SH-SY5Y (cell line): ENCODE results near the gene ASRGL1.

Experiments
- GATA2 ChIP-seq: IDR thresholded peaks from 2 replicates; pipeline ENCODE4 v1.6.1; 2011; ENCODE audit warnings: mild to moderate bottlenecking, low read depth, low read length
- GATA3 ChIP-seq: IDR thresholded peaks from 2 replicates; pipeline ENCODE4 v1.6.1; 2011; ENCODE audit warnings: low read depth, mild to moderate bottlenecking, low read length, moderate library complexity

ASRGL1 gene

DNA sequence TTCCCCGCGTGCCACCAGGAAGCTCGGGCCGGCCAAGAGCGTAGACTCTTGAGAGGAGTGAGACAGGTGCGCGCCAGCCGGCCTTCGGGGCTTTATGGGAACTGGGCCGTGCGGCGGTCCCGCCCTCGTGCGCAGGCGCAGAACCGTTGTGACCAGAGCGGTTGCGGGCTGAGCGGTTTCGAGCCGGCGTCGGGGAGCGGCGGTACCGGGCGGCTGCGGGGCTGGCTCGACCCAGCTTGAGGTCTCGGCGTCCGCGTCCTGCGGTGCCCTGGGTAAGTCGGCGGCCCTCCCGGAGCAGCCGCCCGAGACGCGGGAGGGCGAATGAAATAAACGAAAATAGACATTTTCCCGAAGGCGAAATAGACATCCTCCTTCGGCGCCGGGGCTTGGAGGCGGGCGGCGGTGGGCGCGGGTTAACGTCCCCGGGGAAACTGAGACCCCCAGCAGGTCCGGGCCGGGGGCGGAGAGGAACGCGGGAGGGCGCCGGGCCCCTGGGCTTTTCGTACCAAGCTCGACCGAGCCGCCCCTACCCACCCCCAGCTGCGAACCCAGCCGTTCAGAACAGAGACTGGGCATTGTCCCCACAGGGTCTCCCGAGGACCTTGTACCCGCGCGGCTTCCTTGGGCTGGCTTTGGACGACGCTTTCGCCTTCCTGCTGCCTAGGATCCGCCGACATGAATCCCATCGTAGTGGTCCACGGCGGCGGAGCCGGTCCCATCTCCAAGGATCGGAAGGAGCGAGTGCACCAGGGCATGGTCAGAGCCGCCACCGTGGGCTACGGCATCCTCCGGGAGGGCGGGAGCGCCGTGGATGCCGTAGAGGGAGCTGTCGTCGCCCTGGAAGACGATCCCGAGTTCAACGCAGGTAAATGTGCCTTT is at the start of gene ASRGL1:
Gene ASRGL1, plus strand, starts transcription at position 146 of the 879 bp plus-strand sequence. Its CDS starts 530 bp downstream, at position 676.
- TF ChIP-seq GATA2 = no peak
- TF ChIP-seq GATA3 = no peak

GRCh38 chr11:62295504-62295903 is 41.7 kb upstream of the ASRGL1 start:
- TF ChIP-seq GATA2 = no peak
- TF ChIP-seq GATA3 = no peak

DNA sequence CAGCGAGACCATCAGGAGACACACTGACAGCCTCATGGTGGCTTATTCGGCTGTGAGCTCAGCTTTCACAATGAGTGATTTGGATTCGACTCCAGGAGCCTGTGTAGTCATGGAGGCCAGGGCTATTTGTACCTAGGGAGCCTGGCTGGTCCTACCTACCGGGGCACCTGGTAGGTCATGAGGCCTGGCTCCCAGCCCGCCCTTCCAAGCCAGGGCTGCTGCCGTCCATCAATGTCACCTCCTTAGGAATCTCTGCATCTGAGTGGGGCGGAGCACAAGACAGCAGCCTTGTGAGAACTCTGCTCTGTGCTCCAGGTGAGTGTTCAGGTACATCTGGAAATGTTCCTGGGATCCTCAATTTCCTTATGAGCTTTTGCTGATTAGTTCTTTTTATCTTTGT is 38.3 kb upstream of the ASRGL1 start, which contains the start of gene SCGB1D4:
Gene SCGB1D4, minus strand, starts transcription at position 101 of the 400 bp plus-strand sequence. Its CDS starts 65 bp downstream, at position 36.
- TF ChIP-seq GATA2 (no peak), GATA3 (no peak)

- TF ChIP-seq GATA3 (no peak), GATA2 (no peak)
Observed at GRCh38 chr11:62306227-62306626, 31.0 kb upstream of the ASRGL1 start.

- no peak for TF ChIP-seq GATA2
- TF ChIP-seq GATA3 = no peak
Observed at GRCh38 chr11:62307950-62308349, 29.3 kb upstream of the ASRGL1 start.

GRCh38 chr11:62309991-62310390 is 27.3 kb upstream of the ASRGL1 start:
- no peak for TF ChIP-seq GATA2
- TF ChIP-seq GATA3 = no peak

- TF ChIP-seq GATA2 (no peak), GATA3 (no peak)
Observed at GRCh38 chr11:62315431-62315830, 21.8 kb upstream of the ASRGL1 start.

GRCh38 chr11:62322524-62322923 is 14.7 kb upstream of the ASRGL1 start:
- TF ChIP-seq GATA2 = no peak
- TF ChIP-seq GATA3 = no peak

DNA sequence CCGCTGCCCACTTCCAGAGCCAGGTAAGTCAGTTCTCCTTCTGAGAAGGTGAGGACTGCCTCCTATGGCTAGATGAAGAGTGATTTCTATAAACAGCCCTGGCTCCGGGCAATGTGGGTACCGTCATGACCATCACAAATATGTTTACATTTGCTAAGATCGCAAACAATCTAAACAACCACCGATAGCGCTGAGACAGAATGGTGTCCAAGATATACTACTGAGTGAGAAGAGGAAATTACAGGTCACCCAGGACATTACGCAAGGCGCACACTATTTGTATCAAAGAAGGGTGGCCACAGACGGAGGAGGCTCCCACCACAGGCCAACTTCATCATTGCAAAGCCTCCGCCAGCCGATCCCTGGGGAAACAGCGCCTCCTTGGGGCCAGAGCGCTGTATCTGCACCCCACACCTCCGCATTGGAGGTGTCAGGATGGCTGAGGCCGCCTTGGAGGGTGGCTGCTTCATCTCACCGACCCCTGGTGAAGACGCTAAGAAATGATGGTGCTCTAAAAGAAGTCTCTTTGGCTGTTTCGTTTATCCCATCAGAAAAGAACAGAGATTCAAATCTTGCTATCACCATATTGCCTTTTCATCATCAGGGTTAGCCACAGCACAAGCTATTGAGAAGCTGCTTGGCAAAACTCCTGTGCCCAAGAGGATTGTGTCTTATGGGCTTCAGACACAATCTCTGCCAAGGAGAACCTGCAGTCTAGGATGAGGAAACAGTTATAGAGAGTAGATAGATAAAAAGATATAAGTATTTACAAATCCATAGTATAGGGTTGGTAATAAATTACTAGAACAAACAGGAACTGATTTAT is 12.3 kb upstream of the ASRGL1 start:
- TF ChIP-seq GATA3 (no peak), GATA2 (no peak)

DNA sequence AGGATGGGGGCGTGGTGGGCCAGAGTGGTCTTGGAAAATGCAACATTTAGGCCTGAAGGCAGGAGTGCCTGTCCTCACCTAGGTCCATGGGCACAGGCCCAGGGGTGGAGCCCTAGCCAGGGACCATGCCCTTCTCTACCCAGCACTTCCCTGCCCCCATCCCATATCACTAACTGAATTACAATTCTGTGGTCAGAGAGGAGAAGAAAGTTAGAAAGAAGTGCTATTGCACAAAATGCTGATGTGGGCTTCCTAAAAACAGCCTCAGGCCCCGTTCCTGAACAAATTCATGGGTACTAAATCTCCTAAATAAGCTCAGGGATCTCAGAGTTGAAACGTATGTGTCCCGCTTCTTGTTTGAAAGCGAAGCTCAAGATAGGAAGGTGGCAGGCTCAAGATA is 3.5 kb upstream of the ASRGL1 start:
- TF ChIP-seq GATA3 = no peak
- TF ChIP-seq GATA2 = no peak

DNA sequence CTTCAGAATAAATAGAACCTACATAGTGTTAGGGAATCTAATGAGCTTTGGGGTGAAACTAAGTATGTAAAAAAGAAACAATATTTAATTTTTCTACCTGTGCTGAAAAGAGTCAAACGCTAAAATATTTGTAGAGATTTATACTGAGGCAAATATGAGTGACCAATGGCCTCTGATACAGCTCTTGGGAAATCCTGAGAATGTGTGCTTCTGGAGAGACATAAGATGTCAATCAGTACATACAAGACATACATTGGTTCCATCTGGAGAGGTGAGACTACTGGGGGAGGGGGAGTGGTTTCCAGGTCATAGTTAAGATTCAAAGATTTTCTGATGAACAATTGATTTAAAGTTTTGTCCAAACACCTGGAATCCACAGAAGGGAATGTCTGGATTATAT is 970 bp downstream of the ASRGL1 start:
- TF ChIP-seq GATA3 (no peak), GATA2 (no peak)

DNA sequence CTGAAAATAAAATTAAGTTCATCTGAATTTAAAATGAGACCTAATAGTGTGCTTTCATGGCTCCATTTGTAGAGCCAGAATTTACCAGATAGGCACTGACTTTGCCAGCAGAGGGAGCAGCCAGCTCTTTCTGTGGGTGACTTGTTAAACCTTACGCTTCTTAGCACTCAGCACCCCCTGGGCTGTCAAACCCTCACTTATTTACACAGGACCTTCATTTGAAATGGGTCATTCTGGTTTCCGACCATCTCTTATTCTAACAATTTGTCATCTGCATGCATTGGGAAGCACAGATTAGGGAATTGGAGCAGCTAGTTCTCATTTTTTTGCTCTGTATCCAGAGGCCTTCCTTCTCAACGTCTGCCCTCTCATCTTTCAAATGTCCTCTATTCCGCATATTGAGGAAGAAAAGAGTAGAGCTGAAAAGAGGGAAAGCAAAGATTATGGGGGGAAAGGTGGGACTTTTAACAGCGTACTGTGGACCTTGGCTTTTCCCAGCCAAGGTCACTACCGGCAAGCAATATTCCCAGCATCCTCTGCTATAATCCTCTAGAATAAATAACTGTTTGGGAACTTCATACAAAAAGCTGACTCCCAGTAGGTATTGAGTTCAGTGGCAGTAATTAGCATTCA is 3.1 kb downstream of the ASRGL1 start:
- no peak for TF ChIP-seq GATA2

- no peak for TF ChIP-seq GATA2
- no peak for TF ChIP-seq GATA3
Observed at GRCh38 chr11:62341588-62341987, 4.3 kb downstream of the ASRGL1 start.

DNA sequence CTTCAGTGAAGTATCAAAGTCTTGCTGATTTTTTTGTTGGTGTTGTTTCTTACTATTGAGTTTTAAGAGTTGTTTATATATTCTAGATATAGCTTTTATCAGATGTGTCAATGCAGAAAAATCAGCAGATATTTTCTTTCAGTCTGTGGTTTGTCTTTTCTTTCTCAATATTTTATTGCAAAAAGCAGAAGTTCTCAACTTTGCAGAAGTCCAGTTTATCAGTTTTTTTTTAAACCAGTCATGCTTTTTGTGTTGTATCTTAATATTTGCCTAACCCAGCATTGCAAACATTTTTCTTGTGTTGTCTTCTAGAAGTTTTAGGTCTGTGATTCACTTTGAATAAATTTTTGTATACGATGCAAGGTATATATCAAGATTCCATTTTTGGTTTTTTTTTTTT is 7.0 kb downstream of the ASRGL1 start:
- TF ChIP-seq GATA3 (no peak), GATA2 (no peak)
